GM19025 (cell line): Measurements from ENCODE around the gene CDC42SE1.
A peak's percentile ranks its signal among the peaks of the same experiment; 100 is the strongest.
"Not testable (repeated sequence)": the region's sequence is repeated elsewhere in the genome, so short reads cannot be mapped to it uniquely, and the experiment has no call there.

Source experiments
- ATAC-seq: cut with Tn5 transposase; IDR thresholded peaks from one replicate; pipeline ENCODE4 v1.9.1; 2021; ENCODE audit warnings: mild to moderate bottlenecking, low read depth, moderate library complexity; ENCODE audit not compliant: unreplicated experiment

Gene CDC42SE1

GRCh38 chr1:151059109-151060006, at the start of gene CDC42SE1:
Gene CDC42SE1, minus strand, starts transcription at chr1:151059622. Its CDS starts 3,892 bp downstream, at chr1:151055730.
- peak; percentile 74 for ATAC-seq

- no peak for ATAC-seq
Observed at GRCh38 chr1:151108331-151108730, 48.9 kb upstream of the CDC42SE1 start.

- no peak for ATAC-seq
Observed at GRCh38 chr1:151106894-151107293, 47.5 kb upstream of the CDC42SE1 start.

- no peak for ATAC-seq
Observed at GRCh38 chr1:151104630-151105029, 45.2 kb upstream of the CDC42SE1 start.

- ATAC-seq: no peak
Observed at GRCh38 chr1:151098126-151098525, 38.7 kb upstream of the CDC42SE1 start.

GRCh38 chr1:151097426-151097825, 38.0 kb upstream of the CDC42SE1 start:
- ATAC-seq: not testable (repeated sequence)

GRCh38 chr1:151085953-151086559, 26.6 kb upstream of the CDC42SE1 start:
- ATAC-seq: no peak

- no peak for ATAC-seq
Observed at GRCh38 chr1:151072224-151072623, 12.8 kb upstream of the CDC42SE1 start.

- ATAC-seq: peak; percentile 69
Observed at GRCh38 chr1:151070474-151071276, 11.3 kb upstream of the CDC42SE1 start, which contains the start of gene GABPB2. Gene GABPB2, plus strand, starts transcription at chr1:151070761. Its CDS starts 17,429 bp downstream, at chr1:151088190.

- ATAC-seq: no peak
Observed at GRCh38 chr1:151069103-151069486, 9.7 kb upstream of the CDC42SE1 start.

- no peak for ATAC-seq
Observed at GRCh38 chr1:151067185-151067584, 7.8 kb upstream of the CDC42SE1 start.

GRCh38 chr1:151065089-151065645, 5.7 kb upstream of the CDC42SE1 start:
- no peak for ATAC-seq

- ATAC-seq: no peak
Observed at GRCh38 chr1:151062741-151063371, 3.4 kb upstream of the CDC42SE1 start.

- no peak for ATAC-seq
Observed at GRCh38 chr1:151061704-151062103, 2.3 kb upstream of the CDC42SE1 start.

GRCh38 chr1:151060657-151061421, 1.4 kb upstream of the CDC42SE1 start:
- ATAC-seq: no peak

- ATAC-seq: no peak
Observed at GRCh38 chr1:151060007-151060656, 710 bp upstream of the CDC42SE1 start, which contains the start of gene MLLT11. Gene MLLT11, plus strand, starts transcription at chr1:151060397. Its CDS starts 6,828 bp downstream, at chr1:151067225.

- ATAC-seq: no peak
Observed at GRCh38 chr1:151058692-151059091, 730 bp downstream of the CDC42SE1 start.

GRCh38 chr1:151056149-151056548, 3.3 kb downstream of the CDC42SE1 start:
- ATAC-seq: no peak

- ATAC-seq: no peak
Observed at GRCh38 chr1:151055581-151055980, 3.8 kb downstream of the CDC42SE1 start.
